Mucosa of descending colon (tissue), 3 donors: ENCODE results near the gene LRG1. TPM values are rescaled to one million over a fixed set of nuclear protein-coding genes. Genes with fewer than 3 reads are reported as not detected.

Source experiments
- ATAC-seq: fragments of 200-7000 bp; cut with Tn5 transposase; one replicate; pipeline ENCODE4 v1.9.1; 2020; ENCODE audit warnings: mild to moderate bottlenecking, moderate library complexity
- DNase-seq, 3 donors: peaks; one replicate each; pipeline ENCODE4 v3.0.0-alpha.2; 2020
- H3K36me3 ChIP-seq: fragments of 200-600 bp; one replicate; pipeline ENCODE4 v1.8.0; 2021; ENCODE audit warnings: low read depth, mild to moderate bottlenecking
- H3K4me1 ChIP-seq: fragments of 200-600 bp; one replicate; pipeline ENCODE4 v1.8.0; 2021; ENCODE audit warnings: low read depth, mild to moderate bottlenecking
- H3K4me3 ChIP-seq: fragments of 200-600 bp; one replicate; pipeline ENCODE4 v1.8.0; 2021; ENCODE audit warnings: mild to moderate bottlenecking
- H3K9me3 ChIP-seq: fragments of 200-600 bp; one replicate; pipeline ENCODE4 v1.8.0; 2021; ENCODE audit warnings: mild to moderate bottlenecking
- intact Hi-C, 2 donors: fragments of 100-400 bp; cut with DNase I in 1 of 2; cut with micrococcal nuclease in 1 of 2; formaldehyde crosslinking; loops; one replicate each; pipeline versions ENCODE4 v1.11.0 to v1.11.1; 2022; cut with DNase I, micrococcal nuclease
- total RNA-seq, 3 donors: library from RNA; stranded (reverse); fragmentation: NEBNext Ultra II Directional in 2 of 3; extraction: Animal tissue kit (Norgen Biotek cat#: 25700) in 2 of 3; gene quantifications; one replicate each; pipeline versions ENCODE4 v1.2.1 to v1.2.4, GENCODE V29; 2021 to 2023
- TF ChIP-seq, protein P1 (sequence below): fragments of 200-600 bp; IDR thresholded peaks from one replicate; pipeline ENCODE4 v1.8.0; 2022; ENCODE audit warnings: antibody characterized with exemption, mild to moderate bottlenecking
- donor health status: DM: no; HTN: no; CAD: no; lungs with moderate emphysema.
- donor health status: DM: no; HTN: no; CAD: no.
- donor health status: DM: no; HTN: yes; CAD: no.

Gene LRG1
- total RNA-seq, 3 donors from 2014 or later: 7.9 to 25.0 (median 22.8) TPM

DNA sequence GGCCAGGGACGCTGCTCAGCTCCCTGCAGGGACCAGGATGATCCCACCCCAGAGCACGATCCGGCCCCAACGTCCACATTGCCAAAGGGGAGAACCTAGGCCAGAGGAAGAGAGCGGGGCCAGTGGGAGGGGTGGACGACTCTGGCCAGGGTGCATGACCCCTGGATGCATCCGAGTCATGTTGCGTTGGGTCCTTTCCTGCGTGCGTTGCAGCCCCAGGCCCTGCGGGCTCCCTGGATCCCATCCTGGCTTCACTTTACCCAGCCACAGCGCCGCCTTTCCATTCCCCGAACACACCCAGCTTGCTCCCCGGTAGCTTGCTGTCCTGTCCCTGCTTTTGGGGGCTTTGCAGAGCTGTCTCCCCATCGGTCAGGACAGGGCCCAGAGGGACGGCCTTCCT, 32.0 kb downstream of the LRG1 start:
- intact Hi-C loops: no loop called here
- TF ChIP-seq, protein P1, sequence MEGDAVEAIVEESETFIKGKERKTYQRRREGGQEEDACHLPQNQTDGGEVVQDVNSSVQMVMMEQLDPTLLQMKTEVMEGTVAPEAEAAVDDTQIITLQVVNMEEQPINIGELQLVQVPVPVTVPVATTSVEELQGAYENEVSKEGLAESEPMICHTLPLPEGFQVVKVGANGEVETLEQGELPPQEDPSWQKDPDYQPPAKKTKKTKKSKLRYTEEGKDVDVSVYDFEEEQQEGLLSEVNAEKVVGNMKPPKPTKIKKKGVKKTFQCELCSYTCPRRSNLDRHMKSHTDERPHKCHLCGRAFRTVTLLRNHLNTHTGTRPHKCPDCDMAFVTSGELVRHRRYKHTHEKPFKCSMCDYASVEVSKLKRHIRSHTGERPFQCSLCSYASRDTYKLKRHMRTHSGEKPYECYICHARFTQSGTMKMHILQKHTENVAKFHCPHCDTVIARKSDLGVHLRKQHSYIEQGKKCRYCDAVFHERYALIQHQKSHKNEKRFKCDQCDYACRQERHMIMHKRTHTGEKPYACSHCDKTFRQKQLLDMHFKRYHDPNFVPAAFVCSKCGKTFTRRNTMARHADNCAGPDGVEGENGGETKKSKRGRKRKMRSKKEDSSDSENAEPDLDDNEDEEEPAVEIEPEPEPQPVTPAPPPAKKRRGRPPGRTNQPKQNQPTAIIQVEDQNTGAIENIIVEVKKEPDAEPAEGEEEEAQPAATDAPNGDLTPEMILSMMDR: no peak
- H3K4me1 ChIP-seq: no peaks in the 10 kb centered on the region
- no peaks in the 10 kb centered on the region for H3K9me3 ChIP-seq
- ATAC-seq (no peak), DNase-seq (no peak)
- H3K4me3 ChIP-seq: no peak overlapping the region
- no peaks in the 10 kb centered on the region for H3K36me3 ChIP-seq

DNA sequence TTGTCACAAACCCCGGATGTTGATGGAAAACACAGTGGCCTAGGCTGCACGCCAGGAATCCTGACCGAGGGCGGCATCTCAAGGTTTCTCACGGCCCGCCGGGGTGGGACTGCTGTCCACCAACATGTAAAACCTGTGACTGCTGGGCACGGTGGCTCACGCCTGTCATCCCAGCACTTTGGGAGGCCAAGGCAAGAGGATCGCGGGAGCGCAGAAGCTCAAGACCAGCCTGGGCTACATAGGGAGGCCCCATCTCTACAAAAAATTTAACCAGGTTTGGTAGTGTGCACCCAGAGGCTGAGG, 32.7 kb downstream of the LRG1 start:
- intact Hi-C loops: no loop called here
- H3K4me3 ChIP-seq: no peak overlapping the region

DNA sequence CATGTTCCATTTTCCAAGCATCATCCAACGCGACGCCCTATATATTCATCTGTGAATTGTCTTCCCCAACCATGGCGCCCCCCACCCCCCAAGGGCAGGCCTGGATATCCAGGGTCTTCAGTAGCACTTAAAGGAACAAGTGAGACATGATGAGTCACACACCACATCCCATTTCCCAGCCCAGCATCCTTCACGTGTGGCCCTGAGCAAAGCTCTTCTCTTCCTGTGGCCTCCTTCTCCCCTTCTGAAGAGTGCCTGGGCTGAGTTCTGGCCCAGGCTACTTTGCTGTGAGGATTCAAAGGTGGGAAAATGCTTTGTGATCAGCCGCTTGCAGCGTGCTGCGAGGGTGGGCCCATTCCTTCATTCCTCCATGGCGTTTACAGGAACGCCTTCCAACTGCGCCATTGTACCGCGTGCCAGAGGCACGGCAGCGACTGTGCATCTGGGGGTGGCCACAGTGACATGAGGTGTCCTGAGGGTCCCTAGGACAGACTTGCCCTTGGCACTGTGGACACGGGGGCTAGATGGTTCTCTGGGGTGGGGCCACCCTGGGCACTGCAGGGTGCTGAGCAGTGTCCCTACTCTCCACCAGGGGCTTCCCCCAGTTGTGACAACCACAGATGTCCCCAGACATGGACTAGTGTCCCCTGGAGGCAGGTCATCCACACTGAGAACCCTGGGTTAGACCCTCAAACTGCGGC, 33.2 kb downstream of the LRG1 start:
- H3K4me1 ChIP-seq: no peaks in the 10 kb centered on the region
- DNase-seq (no peak), ATAC-seq (no peak)
- no peaks in the 10 kb centered on the region for H3K9me3 ChIP-seq
- no peaks in the 10 kb centered on the region for H3K36me3 ChIP-seq
- TF ChIP-seq, protein P1: no peak
- intact Hi-C loops: no loop called here
- no peak overlapping the region for H3K4me3 ChIP-seq

More for the DNA sequence above, 32.7 kb downstream of the LRG1 start:
- H3K4me1 ChIP-seq: no peaks in the 10 kb centered on the region
- TF ChIP-seq, protein P1: no peak
- no peak for ATAC-seq
- no peaks in the 10 kb centered on the region for H3K36me3 ChIP-seq
- no peaks in the 10 kb centered on the region for H3K9me3 ChIP-seq
- DNase-seq: no peak

DNA sequence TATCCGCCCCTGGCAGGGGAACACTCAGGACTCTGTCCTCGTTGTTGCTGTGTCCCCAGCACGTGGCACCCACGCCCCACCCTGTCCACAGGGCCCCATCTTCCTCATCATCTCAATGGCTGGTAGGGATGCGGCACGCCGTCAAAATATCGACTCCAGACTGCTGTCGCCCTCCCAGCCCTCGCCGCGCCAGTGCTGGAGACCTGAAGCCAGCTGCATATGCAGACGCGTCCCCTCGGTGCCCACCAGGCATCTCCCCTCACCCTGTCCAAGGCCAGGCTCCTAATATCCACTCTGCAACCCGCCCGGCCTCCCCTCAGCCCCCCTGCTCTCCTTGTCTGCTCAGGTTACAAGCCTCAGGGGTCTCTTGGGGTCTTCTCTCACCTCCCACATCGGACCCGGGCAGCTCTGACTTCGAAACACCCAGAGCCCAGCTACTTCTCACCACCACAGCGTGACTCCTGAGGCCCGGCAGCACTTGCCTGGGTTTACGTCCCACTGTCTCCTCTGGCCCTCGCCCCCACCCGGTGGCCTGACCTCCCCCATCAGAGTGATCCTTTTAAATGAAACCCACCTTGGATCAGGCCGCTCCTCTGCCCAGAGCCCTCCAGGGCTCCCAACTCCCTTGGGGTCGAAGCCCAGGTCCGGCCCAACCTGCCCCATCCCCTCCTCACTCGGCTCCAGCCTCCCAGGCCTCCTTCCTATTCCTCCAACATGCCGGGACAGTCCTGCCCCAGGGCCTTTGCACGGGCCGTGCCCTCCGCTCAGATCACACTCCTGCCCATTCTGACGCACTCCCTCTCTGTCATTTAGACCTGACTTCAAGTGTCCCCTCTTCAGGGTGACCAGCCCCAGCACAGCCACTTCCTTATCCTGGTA, 34.0 kb downstream of the LRG1 start:
- TF ChIP-seq, protein P1: no peak
- intact Hi-C loops: no loop called here
- Histone ChIP-seq H3K4me1 (no peaks in the 10 kb centered on the region), H3K4me3 (no peak overlapping the region), H3K9me3 (no peaks in the 10 kb centered on the region), H3K36me3 (no peaks in the 10 kb centered on the region)
- ATAC-seq (no peak), DNase-seq (no peak)

DNA sequence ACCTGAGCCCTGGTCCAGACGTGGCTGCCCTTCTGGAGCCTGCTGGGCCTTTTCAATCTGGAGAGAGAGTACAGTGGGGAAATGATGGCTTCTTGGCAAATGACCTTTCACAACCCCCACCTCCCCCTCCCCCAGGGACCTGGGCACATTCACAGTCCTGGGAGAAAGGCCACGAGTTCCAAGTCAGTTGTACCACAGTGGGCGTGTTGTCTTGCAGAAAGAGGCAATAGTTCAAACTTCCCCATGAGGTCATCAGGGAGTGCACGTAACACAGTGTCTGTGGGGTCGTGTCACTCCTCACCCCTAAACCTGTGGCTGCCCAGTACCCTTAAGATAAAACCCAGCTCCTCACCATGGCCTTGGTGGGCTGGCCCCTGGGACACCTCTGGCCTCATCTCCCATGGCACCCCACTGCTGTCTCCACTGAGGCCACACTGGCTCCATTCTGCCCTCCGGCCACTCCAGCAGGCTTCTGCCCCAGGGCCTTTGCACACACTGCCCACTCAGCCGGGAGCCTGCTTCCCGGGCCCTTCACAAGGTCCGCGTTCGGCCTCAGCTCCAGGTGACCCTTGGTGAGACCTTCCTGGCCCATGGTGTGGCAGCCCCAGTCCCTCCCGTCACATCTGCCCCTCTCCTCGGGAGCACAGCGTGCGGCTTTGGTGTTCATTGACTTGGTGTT, 34.8 kb downstream of the LRG1 start:
- intact Hi-C loops: no loop called here
- no peak for ATAC-seq
- no peaks in the 10 kb centered on the region for H3K4me1 ChIP-seq
- H3K36me3 ChIP-seq: no peaks in the 10 kb centered on the region
- no peak overlapping the region for H3K4me3 ChIP-seq
- no peaks in the 10 kb centered on the region for H3K9me3 ChIP-seq
- DNase-seq: no peak
- TF ChIP-seq, protein P1: no peak
